ENCODE measurements around the gene UVRAG. TPM values are rescaled to one million over a fixed set of nuclear protein-coding genes. Genes with fewer than 3 reads are reported as not detected.

UVRAG gene
- total RNA-seq, 3 donors from 2014 or later (not counting 1 experiment from before 2014, with no cell fraction given): 39.9 to 52.5 (median 41.4) TPM

GRCh38 chr11:75826461-75827230, 11.6 kb downstream of the UVRAG start:
- Mint-ChIP-seq H3K4me3 (no peak overlapping the region), H3K36me3 (no peaks in the 10 kb centered on the region), H3K27me3 (ENCODE audit: low read depth in 2 of 2) (no peaks in the 10 kb centered on the region), H3K9me3 (no peaks in the 10 kb centered on the region), H3K27ac (peak overlapping the region; percentile 20 to 69), H3K4me1 (peaks cover 18 to 46% of the 10 kb centered on the region in 2 donors)
- Histone ChIP-seq H3K27me3 (ENCODE audit: control insufficient read depth, insufficient read depth, low read length) (no peaks in the 10 kb centered on the region), H3K4me1 (ENCODE audit: control insufficient read depth, insufficient read depth, low read length) (peaks cover 10% of the 10 kb centered on the region), H3K4me3 (ENCODE audit: low read length) (no peak overlapping the region), H3K9me3 (ENCODE audit: control insufficient read depth, insufficient read depth, low read length) (no peaks in the 10 kb centered on the region), H3K36me3 (ENCODE audit: control insufficient read depth, insufficient read depth, low read length) (peaks cover 2% of the 10 kb centered on the region), H3K27ac (ENCODE audit: low read length) (no peak overlapping the region)
- ATAC-seq: no peak
- intact Hi-C loops (cut with micrococcal nuclease): no loop called here
- DNase-seq: no peak
- no peak for TF ChIP-seq CTCF (IDR thresholded peaks at IDR 0.05)
- 65% methylated on average over 4 of the region's 4 CpGs for WGBS (ENCODE audit: insufficient coverage)

- 100% methylated on average over 1 of the region's 5 CpGs for WGBS (ENCODE audit: insufficient coverage)
- no peak overlapping the region for H3K27ac ChIP-seq (ENCODE audit: low read length)
- H3K27me3 Mint-ChIP-seq (ENCODE audit: low read depth in 2 of 2): no peaks in the 10 kb centered on the region
- H3K4me1 ChIP-seq (ENCODE audit: control insufficient read depth, insufficient read depth, low read length): peaks cover 10% of the 10 kb centered on the region
- H3K36me3 Mint-ChIP-seq: no peaks in the 10 kb centered on the region
- intact Hi-C loops (cut with micrococcal nuclease): no loop called here
- H3K9me3 Mint-ChIP-seq: no peaks in the 10 kb centered on the region
- TF ChIP-seq CTCF (IDR thresholded peaks at IDR 0.05): no peak
- H3K27me3 ChIP-seq (ENCODE audit: control insufficient read depth, insufficient read depth, low read length): no peaks in the 10 kb centered on the region
- no peak for ATAC-seq
- H3K36me3 ChIP-seq (ENCODE audit: control insufficient read depth, insufficient read depth, low read length): peaks cover 2% of the 10 kb centered on the region
- no peak overlapping the region for H3K4me3 ChIP-seq (ENCODE audit: low read length)
- H3K9me3 ChIP-seq (ENCODE audit: control insufficient read depth, insufficient read depth, low read length): no peaks in the 10 kb centered on the region
- DNase-seq: no peak
- peaks cover 17 to 45% of the 10 kb centered on the region in 2 donors for H3K4me1 Mint-ChIP-seq
- H3K27ac Mint-ChIP-seq: peak overlapping the region in 1 of 2 donors; percentile 36
- H3K4me3 Mint-ChIP-seq: no peak overlapping the region
Observed at GRCh38 chr11:75827562-75827961, 12.6 kb downstream of the UVRAG start.

- Mint-ChIP-seq H3K27ac (no peak overlapping the region), H3K36me3 (no peaks in the 10 kb centered on the region), H3K4me1 (peaks cover 20 to 52% of the 10 kb centered on the region in 2 donors), H3K9me3 (no peaks in the 10 kb centered on the region), H3K27me3 (ENCODE audit: low read depth in 2 of 2) (no peaks in the 10 kb centered on the region), H3K4me3 (no peak overlapping the region)
- H3K27ac ChIP-seq (ENCODE audit: low read length): no peak overlapping the region
- DNase-seq (no peak), ATAC-seq (no peak)
- intact Hi-C loops (cut with micrococcal nuclease): no loop called here
- no peaks in the 10 kb centered on the region for H3K9me3 ChIP-seq (ENCODE audit: control insufficient read depth, insufficient read depth, low read length)
- no peaks in the 10 kb centered on the region for H3K27me3 ChIP-seq (ENCODE audit: control insufficient read depth, insufficient read depth, low read length)
- peaks cover 3% of the 10 kb centered on the region for H3K4me1 ChIP-seq (ENCODE audit: control insufficient read depth, insufficient read depth, low read length)
- no peak overlapping the region for H3K4me3 ChIP-seq (ENCODE audit: low read length)
- 99% methylated on average over 6 of the region's 6 CpGs for WGBS (ENCODE audit: insufficient coverage)
- TF ChIP-seq CTCF (IDR thresholded peaks at IDR 0.05): no peak
- H3K36me3 ChIP-seq (ENCODE audit: control insufficient read depth, insufficient read depth, low read length): peaks cover 2% of the 10 kb centered on the region
Observed at GRCh38 chr11:75831915-75832502, 17.0 kb downstream of the UVRAG start.

Measured in natural killer cell (primary cell).